ENCODE data around the gene JMJD7. TPM values are rescaled to one million over a fixed set of nuclear protein-coding genes. Genes with fewer than 3 reads are reported as not detected.
A peak's percentile ranks its signal among the peaks of the same experiment; 100 is the strongest.

The JMJD7 gene
- total RNA-seq, 1 experiment from 2014 or later: 10.7 TPM

DNA sequence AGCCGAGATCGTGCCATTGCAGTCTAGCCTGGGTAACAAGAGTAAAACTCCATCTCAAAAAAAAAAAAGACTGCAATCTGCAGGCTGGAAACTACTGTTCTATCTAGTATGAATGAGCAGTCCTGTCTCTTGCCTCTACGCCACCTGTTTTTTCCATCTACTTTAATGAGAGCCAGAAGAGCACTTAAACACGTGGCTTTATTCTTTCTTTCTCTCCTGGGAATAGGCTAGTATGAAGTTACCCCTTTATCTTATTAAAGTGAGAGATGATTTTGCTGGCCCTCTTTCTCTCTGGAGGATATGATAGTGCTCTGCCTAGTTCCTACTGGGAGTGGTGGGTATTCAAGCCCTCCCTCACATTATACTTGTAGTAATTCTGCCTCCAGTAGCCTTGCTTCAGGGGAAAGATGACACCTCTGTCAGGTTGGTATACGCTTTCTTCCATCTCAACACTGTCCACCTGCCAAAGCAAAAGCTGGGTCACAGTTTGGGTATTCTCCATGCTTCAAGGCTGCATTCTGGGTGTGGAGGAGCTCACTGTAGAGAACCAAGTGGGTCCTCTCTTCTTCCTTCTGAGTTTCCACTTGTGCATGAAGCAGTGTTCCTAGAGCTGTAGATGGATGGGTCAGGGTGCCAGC lies 35.8 kb upstream of the JMJD7 start:
- no peak for DNase-seq
- Histone ChIP-seq H3K36me3 (replicated peaks; ENCODE audit: control insufficient read depth, insufficient read depth, low read length) (no peaks in the 10 kb centered on the region), H3K27me3 (ENCODE audit: control insufficient read depth, insufficient read depth, low read length) (no peaks in the 10 kb centered on the region), H3K4me3 (ENCODE audit: insufficient read depth, low read depth, low read length) (no peak overlapping the region)

DNA sequence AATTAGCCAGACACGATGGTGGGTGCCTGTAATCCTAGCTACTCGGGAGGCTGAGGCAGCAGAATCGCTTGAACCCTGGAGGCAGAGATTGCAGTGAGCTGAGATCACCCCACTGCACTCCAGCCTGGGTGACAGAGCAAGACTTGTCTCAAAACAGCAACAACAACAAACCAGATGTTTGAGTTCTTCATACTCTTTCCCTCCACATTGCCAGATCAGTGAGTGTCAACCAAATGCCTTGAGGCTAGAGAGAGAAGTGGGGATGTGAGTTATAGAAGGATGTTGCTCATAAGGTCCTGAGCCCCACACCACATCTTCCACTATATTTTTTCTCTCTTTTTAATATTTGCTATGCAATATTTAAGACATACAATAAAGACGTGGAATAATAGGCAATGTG lies 33.8 kb upstream of the JMJD7 start:
- Histone ChIP-seq H3K4me3 (ENCODE audit: insufficient read depth, low read depth, low read length) (no peak overlapping the region), H3K36me3 (replicated peaks; ENCODE audit: control insufficient read depth, insufficient read depth, low read length) (no peaks in the 10 kb centered on the region), H3K27me3 (ENCODE audit: control insufficient read depth, insufficient read depth, low read length) (no peaks in the 10 kb centered on the region)
- no peak for DNase-seq

DNA sequence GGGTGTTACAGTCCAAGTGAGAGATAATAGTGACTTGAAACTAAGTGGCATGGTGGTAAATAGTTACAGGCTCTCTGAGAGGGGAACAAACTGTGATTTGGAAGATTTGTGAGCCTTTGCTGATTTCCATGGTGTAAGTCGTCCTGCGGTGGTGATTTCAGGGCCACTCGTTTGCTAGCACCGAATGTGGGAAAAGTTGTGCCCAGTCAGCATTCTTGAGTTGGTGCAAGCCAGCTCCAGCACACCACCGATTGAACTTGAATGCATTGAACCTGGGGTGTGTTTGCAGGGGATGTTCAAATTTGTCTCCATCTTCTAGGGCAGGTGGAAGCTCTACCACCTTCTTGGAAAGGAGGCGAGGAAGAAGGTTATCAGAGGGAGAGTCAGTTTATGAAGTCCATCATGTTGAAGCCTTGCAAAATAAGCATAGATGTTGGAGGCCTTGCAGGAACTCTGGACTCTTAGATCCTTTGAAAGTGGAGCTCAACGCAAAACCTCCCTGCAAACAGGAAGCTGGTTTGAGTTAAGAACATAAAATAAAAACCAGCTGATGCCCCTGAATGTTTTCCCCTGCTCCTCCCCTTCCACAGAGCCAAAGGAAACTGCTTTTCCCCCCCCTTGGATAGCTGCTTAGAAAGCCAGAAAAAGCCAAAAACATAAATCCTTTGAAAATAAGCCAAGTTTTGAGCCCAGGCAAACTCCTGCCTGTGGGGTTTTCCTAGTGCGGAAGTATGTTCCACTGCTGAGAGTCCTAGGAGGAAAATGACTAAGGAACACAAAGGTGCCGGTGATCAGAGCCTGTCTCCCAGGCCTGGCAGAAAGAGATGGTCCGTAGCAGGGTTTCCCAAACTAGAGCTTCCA lies 31.7 kb upstream of the JMJD7 start:
- DNase-seq: no peak
- Histone ChIP-seq H3K36me3 (replicated peaks; ENCODE audit: control insufficient read depth, insufficient read depth, low read length) (no peaks in the 10 kb centered on the region), H3K27me3 (ENCODE audit: control insufficient read depth, insufficient read depth, low read length) (no peaks in the 10 kb centered on the region), H3K4me3 (ENCODE audit: insufficient read depth, low read depth, low read length) (no peak overlapping the region)

DNA sequence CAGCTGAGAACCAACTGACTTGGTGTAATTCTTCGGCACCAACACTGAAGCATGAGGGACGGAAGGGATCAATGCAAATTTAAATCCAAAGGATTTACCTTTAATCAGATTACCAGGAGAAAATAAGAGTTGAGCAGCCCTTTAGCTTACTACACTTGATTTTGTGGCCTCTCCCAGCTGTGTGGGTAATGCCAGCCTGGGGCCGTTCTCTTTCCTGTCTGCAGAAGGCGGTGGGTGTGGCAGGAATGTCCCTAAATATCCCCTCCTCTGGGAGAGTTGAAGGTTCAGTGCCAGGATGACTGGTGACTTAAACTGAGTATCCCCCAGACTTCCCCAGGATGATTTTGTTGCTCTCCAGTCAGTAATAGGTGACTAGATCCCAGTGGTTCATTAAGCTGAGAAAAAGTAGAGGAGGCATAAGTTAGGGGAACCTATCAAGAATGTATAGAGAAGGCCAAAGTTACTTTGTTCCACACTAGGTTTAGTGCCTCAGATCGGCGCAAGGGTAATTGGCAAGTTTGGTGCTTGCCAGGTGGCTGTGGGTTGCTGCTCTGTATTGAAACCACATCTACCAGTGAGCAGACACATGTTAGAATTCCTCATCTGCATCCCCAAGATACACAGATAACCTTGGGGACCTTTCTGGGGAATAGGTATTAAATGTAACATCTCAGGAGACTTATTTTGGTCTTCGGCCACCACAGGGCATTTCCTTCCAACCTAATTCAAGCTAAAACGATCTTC lies 30.5 kb upstream of the JMJD7 start:
- H3K4me3 ChIP-seq (ENCODE audit: insufficient read depth, low read depth, low read length): no peak overlapping the region
- no peaks in the 10 kb centered on the region for H3K36me3 ChIP-seq (replicated peaks; ENCODE audit: control insufficient read depth, insufficient read depth, low read length)
- H3K27me3 ChIP-seq (ENCODE audit: control insufficient read depth, insufficient read depth, low read length): no peaks in the 10 kb centered on the region
- no peak for DNase-seq

DNA sequence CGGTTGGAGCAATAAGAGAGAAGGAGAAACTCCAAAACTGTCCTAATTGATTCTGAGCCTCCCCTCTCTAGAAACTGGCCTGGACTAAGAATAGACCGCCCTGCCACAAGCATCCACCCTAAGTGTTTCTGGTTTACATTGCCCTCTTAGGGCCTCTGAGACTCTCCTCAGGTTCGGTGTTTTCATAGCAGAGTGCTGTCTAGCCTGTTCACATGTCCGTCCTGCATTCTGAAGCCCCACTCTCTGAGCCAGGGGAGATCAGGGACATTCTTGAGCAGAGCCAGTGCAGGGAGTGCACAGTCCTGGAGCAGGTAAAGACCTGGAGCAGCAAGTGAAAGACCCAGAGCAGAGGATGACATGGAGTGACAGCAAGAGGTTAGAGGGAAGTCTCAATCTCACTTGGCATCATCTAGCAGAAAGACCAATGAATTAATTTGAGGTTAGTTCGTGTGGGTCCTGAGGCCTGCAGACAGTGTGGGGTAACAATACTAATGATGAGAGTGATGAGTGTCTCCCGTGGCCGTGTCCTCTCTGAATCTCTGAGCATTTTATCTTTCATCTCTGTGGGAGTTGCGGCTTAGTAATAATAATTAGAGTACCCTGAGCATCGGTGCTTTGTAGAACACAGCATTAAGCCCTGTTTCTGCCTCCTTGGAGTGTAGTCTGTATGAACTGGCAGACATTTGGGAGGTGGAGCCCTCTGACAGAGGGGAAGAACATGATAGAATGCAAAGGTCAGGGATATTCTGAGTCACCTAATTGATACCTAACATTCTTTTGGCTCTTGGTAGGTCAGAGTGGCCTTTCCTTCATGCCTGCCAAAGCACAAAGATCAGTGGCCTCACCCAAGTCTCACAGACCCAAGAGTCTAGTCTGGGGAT lies 29.0 kb upstream of the JMJD7 start:
- H3K36me3 ChIP-seq (replicated peaks; ENCODE audit: control insufficient read depth, insufficient read depth, low read length): no peaks in the 10 kb centered on the region
- no peaks in the 10 kb centered on the region for H3K27me3 ChIP-seq (ENCODE audit: control insufficient read depth, insufficient read depth, low read length)
- H3K4me3 ChIP-seq (ENCODE audit: insufficient read depth, low read depth, low read length): no peak overlapping the region
- DNase-seq: no peak

DNA sequence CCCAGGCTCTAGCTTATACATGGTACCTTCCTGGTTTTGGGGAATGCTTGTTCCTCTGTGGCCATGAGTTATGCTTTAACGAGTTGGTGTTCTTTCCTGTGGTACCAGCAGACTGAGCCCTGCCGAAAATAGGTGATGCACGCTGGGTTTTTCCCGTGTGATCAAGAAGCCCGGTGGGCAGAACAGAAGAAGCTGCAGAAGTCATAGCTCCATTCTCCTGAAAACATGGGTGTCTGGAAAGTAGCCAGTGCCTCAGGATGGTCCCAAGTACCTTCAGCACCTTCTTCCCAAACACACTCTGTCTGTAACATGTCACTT lies 28.4 kb upstream of the JMJD7 start:
- Histone ChIP-seq H3K27me3 (ENCODE audit: control insufficient read depth, insufficient read depth, low read length) (no peaks in the 10 kb centered on the region), H3K36me3 (replicated peaks; ENCODE audit: control insufficient read depth, insufficient read depth, low read length) (no peaks in the 10 kb centered on the region), H3K4me3 (ENCODE audit: insufficient read depth, low read depth, low read length) (no peak overlapping the region)
- no peak for DNase-seq

DNA sequence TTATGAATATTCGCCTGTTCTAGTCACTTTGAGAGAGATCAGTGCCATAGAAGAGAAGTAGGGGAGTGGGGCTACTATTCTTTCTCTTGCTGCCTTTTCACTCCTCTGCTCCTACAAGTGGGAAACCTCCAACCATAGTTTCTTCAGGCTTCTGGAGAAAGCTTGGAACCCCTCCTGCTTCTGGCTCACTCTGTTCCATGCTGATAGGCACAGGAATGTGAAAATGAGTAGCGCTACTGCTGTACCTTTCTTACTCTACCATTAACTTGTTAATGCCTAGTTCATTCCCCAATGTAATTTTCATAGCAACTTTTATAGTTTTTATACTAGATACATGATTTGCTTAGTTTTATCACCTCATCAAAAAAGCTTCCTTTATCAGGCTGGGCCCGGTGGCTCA lies 26.7 kb upstream of the JMJD7 start:
- no peaks in the 10 kb centered on the region for H3K27me3 ChIP-seq (ENCODE audit: control insufficient read depth, insufficient read depth, low read length)

DNA sequence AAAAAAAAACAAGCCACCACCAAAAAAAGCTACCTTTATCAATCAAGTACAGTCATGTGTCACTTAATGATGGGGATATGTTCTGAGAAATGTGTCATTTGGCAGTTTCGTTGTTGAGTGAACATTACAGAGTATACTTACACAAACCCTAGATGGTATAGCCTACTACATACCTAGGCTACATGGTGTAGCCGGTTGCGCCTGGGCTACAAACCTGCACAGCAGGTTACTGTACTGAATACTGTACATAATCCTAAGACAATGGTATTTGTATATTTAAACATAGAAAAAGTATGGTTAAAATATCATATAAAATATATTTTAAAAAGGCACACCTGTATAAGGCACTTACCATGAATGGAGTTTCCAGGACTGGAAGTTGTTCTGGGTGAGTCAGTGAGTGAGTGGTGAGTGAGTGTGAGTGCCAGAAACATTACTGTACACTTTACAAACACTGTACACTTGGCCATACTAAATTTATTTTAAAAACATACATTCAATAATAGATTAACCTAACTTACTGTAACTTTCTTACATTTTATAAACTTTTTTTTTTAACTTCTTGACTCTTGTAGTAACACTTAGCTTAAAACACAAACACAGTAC lies 25.9 kb upstream of the JMJD7 start:
- H3K4me3 ChIP-seq (ENCODE audit: insufficient read depth, low read depth, low read length): no peak overlapping the region
- no peaks in the 10 kb centered on the region for H3K36me3 ChIP-seq (replicated peaks; ENCODE audit: control insufficient read depth, insufficient read depth, low read length)
- no peak for DNase-seq
- H3K27me3 ChIP-seq (ENCODE audit: control insufficient read depth, insufficient read depth, low read length): no peaks in the 10 kb centered on the region

More for the DNA sequence above, 26.7 kb upstream of the JMJD7 start:
- Histone ChIP-seq H3K36me3 (replicated peaks; ENCODE audit: control insufficient read depth, insufficient read depth, low read length) (no peaks in the 10 kb centered on the region), H3K4me3 (ENCODE audit: insufficient read depth, low read depth, low read length) (no peak overlapping the region)
- DNase-seq: no peak

DNA sequence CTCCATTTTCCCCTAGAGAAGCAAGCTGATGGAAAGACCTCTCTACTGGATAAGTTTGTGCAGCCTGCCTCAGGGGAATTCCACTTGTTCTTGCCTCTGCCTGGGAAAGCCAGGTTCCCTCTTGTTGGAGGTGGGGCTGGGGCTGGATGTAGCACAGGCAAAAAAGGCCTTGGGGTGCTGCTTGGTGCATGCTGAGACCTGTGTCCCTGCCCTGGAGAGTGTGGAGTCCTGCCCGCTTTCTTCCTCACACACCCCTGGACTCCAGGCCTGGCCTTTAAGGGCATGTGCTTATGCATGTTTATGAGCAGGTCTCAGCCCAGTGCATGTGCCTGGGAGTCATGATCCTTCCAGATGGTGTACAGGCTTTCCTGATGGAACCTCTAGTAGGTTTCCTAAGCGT lies 23.5 kb upstream of the JMJD7 start:
- no peak overlapping the region for H3K4me3 ChIP-seq (ENCODE audit: insufficient read depth, low read depth, low read length)
- no peaks in the 10 kb centered on the region for H3K27me3 ChIP-seq (ENCODE audit: control insufficient read depth, insufficient read depth, low read length)
- no peaks in the 10 kb centered on the region for H3K36me3 ChIP-seq (replicated peaks; ENCODE audit: control insufficient read depth, insufficient read depth, low read length)
- no peak for DNase-seq

DNA sequence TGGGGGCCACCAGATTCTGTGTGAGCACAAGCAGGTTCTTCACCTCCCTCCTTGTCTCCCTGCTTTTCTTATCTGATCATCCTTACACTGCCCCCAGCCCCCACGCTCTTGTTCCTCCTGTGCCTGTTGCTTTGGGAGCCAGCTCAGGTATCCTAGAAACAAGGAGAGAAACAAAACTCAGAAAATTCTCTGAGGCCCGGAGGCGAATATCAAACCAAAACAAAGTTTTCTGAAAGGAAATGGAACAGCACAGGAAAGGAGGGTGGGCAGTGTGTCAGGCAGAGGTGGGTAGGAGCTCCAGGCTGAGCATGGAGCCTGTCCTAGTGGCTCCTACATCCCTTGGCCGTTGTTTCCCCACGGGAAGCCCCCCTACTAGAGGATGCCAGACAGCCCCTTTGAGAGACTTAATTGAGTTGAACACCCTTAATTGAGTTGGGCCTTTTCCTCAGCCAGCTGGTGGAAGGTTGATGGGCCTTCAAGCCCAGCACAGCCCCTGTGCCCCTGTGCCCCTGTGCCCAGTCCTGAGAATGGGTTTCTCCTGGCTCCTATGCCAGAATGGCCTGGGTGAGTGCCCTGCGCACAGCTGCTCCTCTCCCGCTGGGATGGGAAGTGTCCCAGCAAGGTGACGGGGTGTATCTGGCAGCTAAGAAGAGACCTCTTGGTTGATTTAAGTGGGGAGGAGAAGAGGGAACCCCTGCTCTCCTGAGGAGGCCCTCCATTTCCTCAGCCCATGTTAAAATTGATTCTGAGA lies 22.8 kb upstream of the JMJD7 start:
- no peaks in the 10 kb centered on the region for H3K27me3 ChIP-seq (ENCODE audit: control insufficient read depth, insufficient read depth, low read length)
- H3K36me3 ChIP-seq (replicated peaks; ENCODE audit: control insufficient read depth, insufficient read depth, low read length): no peaks in the 10 kb centered on the region
- DNase-seq: peak; percentile 13
- no peak overlapping the region for H3K4me3 ChIP-seq (ENCODE audit: insufficient read depth, low read depth, low read length)

DNA sequence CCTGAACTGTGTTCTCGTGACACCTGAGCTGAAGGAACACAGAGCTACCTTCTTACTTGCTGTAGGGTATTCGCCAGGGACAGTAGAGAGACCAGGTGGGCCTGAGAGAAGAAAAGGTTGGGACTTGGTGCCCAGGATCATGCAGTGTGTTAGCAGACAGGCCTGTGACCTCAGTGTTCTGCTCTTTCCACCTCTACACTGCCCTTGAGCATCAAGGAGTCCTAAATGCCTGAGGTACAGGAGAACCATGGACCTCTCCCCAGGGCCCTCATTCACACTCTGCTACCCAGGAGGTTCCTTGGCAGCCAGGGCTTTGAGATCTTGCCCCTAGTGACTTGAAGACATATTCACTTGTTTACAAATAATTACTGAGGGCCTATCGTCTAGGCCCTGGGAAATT lies 22.2 kb upstream of the JMJD7 start:
- no peaks in the 10 kb centered on the region for H3K36me3 ChIP-seq (replicated peaks; ENCODE audit: control insufficient read depth, insufficient read depth, low read length)
- peak; percentile 19 for DNase-seq
- no peak overlapping the region for H3K4me3 ChIP-seq (ENCODE audit: insufficient read depth, low read depth, low read length)
- no peaks in the 10 kb centered on the region for H3K27me3 ChIP-seq (ENCODE audit: control insufficient read depth, insufficient read depth, low read length)

DNA sequence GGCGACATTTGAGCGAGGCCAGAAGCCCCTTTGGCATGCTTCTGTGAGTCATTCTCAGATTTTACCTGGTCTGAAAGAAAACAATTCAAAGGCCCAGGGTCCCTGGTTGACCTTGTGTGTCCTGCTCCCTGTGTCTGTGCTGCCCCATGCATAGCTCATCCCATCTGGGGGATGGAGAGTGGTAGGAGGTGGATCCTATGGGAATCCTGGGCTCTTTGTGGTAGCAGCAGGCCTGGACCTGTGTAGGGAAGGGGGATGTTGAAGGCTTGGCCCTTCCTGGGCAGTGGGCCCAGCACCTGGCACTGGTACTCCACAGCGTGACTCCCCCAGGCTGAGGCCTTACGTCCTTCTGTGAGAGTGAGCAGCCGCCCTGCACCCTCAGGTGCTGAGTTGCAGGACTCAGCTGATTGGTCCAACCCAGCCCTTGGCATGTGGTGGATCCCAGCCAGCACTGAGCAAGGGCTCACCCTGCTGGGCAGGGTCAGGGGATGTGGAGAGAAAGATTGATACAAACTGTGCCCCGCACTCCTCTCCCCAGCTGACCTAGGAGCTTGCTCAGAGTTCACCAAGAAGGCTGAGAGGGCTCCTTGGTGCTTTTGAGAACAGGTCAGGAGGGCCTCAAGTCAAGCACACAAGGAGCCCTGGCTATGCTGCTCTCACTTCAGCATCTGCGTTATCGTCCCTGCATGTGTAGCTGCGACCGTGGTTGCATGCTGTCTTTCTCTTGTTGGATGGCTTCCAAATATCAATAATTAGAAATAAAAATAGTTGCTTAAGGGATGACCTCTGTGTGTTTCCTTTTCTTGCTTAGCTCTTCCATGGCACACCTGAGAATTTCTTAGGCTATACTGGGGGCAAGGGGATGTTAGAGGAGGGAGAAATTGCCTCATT lies 21.4 kb upstream of the JMJD7 start:
- H3K4me3 ChIP-seq (ENCODE audit: insufficient read depth, low read depth, low read length): no peak overlapping the region
- no peaks in the 10 kb centered on the region for H3K36me3 ChIP-seq (replicated peaks; ENCODE audit: control insufficient read depth, insufficient read depth, low read length)
- peak; percentile 76 for DNase-seq
- no peaks in the 10 kb centered on the region for H3K27me3 ChIP-seq (ENCODE audit: control insufficient read depth, insufficient read depth, low read length)

DNA sequence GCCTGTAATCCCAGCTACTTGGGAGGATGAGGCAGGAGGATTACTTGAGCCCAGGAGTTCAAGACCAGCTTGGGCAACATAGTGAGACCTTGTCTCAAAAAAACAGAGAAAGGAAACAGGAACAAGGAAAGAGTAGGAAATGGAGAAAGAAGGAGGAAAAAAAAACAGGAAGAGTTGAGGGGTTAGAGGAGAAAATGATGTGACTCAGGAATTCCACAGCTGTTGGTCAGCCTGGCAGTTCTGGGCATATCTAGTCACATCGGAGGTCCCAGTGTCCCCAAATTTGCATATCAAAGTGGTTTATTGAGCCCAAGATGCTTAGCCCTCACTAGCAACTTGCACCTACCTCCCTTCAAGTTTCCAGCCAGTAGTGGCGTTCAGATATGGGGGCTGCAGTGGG lies 18.8 kb upstream of the JMJD7 start:
- no peaks in the 10 kb centered on the region for H3K27me3 ChIP-seq (ENCODE audit: control insufficient read depth, insufficient read depth, low read length)
- no peaks in the 10 kb centered on the region; the same call in 1 of the 2 replicates for H3K36me3 ChIP-seq (replicated peaks; ENCODE audit: control insufficient read depth, insufficient read depth, low read length)
- no peak overlapping the region for H3K4me3 ChIP-seq (ENCODE audit: insufficient read depth, low read depth, low read length)
- peak; percentile 21 for DNase-seq

Measured in H7 (cell line).